Body of pancreas (tissue), 4 donors: ENCODE measurements around the gene CLEC2B. TPM values are rescaled to one million over a fixed set of nuclear protein-coding genes. Genes with fewer than 3 reads are reported as not detected.
"Not testable (repeated sequence)": the region's sequence is repeated elsewhere in the genome, so short reads cannot be mapped to it uniquely, and the experiment has no call there.

Experiments used
- ATAC-seq: fragments of 150-250 bp; one replicate; pipeline ENCODE4 v1.9.1; 2016
- DNase-seq, 4 donors: peaks; one replicate each; pipeline ENCODE4 v3.0.0-alpha.2; 2019
- H3K27ac ChIP-seq, 4 donors: fragments of 200-600 bp; sonication (generic); 1 replicate in 3 of 4; 2 replicates in 1 of 4; pipeline versions ENCODE4 v1.5.1 to v1.6.1; 2016 to 2019; ENCODE audit warnings: mild to moderate bottlenecking in 1 of 4, mixed read lengths in 1 of 4, moderate library complexity in 1 of 4
- H3K27me3 ChIP-seq, 2 donors: fragments of 200-600 bp; sonication (generic); one replicate each; pipeline ENCODE4 v1.6.0; 2016; ENCODE audit warnings: mild to moderate bottlenecking in 1 of 2
- H3K36me3 ChIP-seq, 2 donors: fragments of 200-600 bp; sonication (generic); replicated peaks in 1 of 2; 2 replicates each; pipeline ENCODE4 v1.5.1; 2016; ENCODE audit warnings: low read depth in 2 of 2; ENCODE audit not compliant: insufficient read depth in 1 of 2
- H3K4me1 ChIP-seq: fragments of 200-600 bp; sonication (generic); one replicate; pipeline ENCODE4 v1.6.0; 2016
- H3K4me3 ChIP-seq, 2 donors: fragments of 200-600 bp; sonication (generic); 1 replicate in 1 of 2; 2 replicates in 1 of 2; pipeline ENCODE4 v1.5.1; 2016 to 2019
- H3K9me3 ChIP-seq, 3 donors: fragments of 200-600 bp; sonication (generic); 1 replicate in 2 of 3; 2 replicates in 1 of 3; pipeline ENCODE4 v1.5.1; 2016
- CTCF ChIP-seq, 7 experiments: fragments of 450-650 bp in 4 of 7; fragments of 200-600 bp in 3 of 7; sonication (generic) in 3 of 7; IDR thresholded peaks; one replicate each; pipeline ENCODE4 v1.5.1; 2016 to 2019; ENCODE audit warnings: antibody characterized with exemption in 7 of 7
- POLR2A ChIP-seq, 3 donors: fragments of 450-650 bp; IDR thresholded peaks; one replicate each; pipeline ENCODE4 v1.6.1; 2016; ENCODE audit warnings: antibody characterized with exemption in 3 of 3, mild to moderate bottlenecking in 2 of 3
- WGBS, 2 donors: methylation state at CpG; one replicate each; pipeline ENCODE4 v1.1.5; 2017; 5-methylcytosine and 5-hydroxymethylcytosine counted together
- intact Hi-C: fragments of 100-400 bp; cut with DNase I; formaldehyde crosslinking; loops from one replicate; pipeline ENCODE4 v1.15.1; 2023
- total RNA-seq, 2 donors: library from RNA; depleted of rRNA; stranded (reverse); fragments of >200 nt; gene quantifications; one replicate each; pipeline ENCODE4 v1.1.0, GENCODE V29; 2016

CLEC2B gene
- total RNA-seq, 2 donors from 2014 or later: 0.66 to 4.2 TPM

GRCh38 chr12:9881246-9881645 is 12.1 kb upstream of the CLEC2B start, which contains the start of gene KLRF2:
TSS of gene KLRF2 (plus strand) at chr12:9881489. CDS start at chr12:9881596, 107 bp downstream.
- ATAC-seq (no peak), DNase-seq (no peak)
- 84 to 90% methylated on average over 3 of the region's 3 CpGs for WGBS, 2 donors
- no peaks in the 10 kb centered on the region for H3K36me3 ChIP-seq
- no peak within 1 kb of the TSS for H3K27ac ChIP-seq
- TF ChIP-seq POLR2A (IDR thresholded peaks at IDR 0.05): no peak
- no peak for TF ChIP-seq CTCF (IDR thresholded peaks at IDR 0.05)
- no peaks in the 10 kb centered on the region for H3K27me3 ChIP-seq
- intact Hi-C loops: no loop called here
- no peaks in the 10 kb centered on the region for H3K9me3 ChIP-seq
- no peak within 1 kb of the TSS for H3K4me3 ChIP-seq
- H3K4me1 ChIP-seq: no peaks in the 10 kb centered on the region

- Histone ChIP-seq H3K36me3 (no peaks in the 10 kb centered on the region), H3K4me3 (no peak overlapping the region), H3K27ac (no peak overlapping the region), H3K27me3 (no peaks in the 10 kb centered on the region), H3K4me1 (no peaks in the 10 kb centered on the region), H3K9me3 (no peaks in the 10 kb centered on the region)
- TF ChIP-seq CTCF (IDR thresholded peaks at IDR 0.05) (no peak), POLR2A (IDR thresholded peaks at IDR 0.05) (no peak)
- intact Hi-C loops: no loop called here
- WGBS, 2 donors: 62 to 68% methylated on average over 4 of the region's 4 CpGs
- ATAC-seq: no peak
- DNase-seq: no peak
These were observed 11.5 kb upstream of the CLEC2B start for GRCh38 chr12:9880532-9881078.

DNA sequence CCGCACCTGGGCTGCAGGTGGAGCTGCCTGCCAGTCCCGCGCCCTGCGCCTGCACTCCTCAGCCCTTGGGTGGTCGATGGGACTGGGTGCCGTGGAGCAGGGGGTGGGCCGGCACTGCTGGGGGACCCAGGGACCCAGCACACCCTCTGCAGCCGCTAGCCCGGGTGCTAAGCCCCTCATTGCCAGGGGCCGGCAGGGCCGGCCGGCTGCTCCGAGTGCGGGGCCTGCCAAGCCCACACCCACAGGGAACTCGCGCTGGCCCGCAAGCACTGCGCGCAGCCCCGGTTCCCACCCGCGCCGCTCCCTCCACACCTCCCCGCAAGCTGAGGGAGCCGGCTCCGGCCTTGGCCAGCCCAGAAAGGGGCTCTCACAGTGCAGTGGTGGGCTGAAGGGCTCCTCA is 7.0 kb upstream of the CLEC2B start:
- H3K36me3 ChIP-seq, H3K27ac ChIP-seq, H3K9me3 ChIP-seq, H3K4me3 ChIP-seq, intact Hi-C loops, H3K4me1 ChIP-seq, DNase-seq, ATAC-seq, H3K27me3 ChIP-seq: not testable (repeated sequence)
- WGBS, 2 donors: 96 to 100% methylated on average over 1 to 18 of the region's 26 CpGs

DNA sequence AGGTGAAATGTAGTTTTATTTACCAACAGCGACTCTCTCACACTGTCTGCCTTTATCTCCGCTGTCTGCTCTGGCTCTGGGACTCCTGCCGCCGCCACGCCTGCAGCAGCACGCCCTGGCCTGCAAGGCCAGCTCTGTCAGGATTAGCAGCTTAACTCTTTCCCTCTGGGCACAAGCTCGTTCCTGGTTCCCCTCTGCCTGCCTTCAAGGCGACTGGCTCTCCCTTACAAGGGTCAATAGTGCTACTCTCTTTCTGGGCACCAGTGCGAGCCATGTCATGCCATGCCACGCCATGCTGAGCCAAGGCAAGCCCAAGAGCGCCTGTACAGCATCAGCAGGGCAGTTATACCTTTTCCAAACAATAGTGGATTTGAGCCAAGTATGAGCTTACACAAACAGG is 3.6 kb upstream of the CLEC2B start:
- ATAC-seq (no peak), DNase-seq (no peak)
- H3K4me3 ChIP-seq: no peak overlapping the region
- H3K36me3 ChIP-seq: no peaks in the 10 kb centered on the region
- WGBS, 2 donors: 55 to 67% methylated on average over 11 of the region's 11 CpGs
- no peaks in the 10 kb centered on the region for H3K9me3 ChIP-seq
- TF ChIP-seq POLR2A (IDR thresholded peaks at IDR 0.05) (no peak), CTCF (IDR thresholded peaks at IDR 0.05) (no peak)
- no peaks in the 10 kb centered on the region for H3K4me1 ChIP-seq
- intact Hi-C loops: no loop called here
- no peak overlapping the region for H3K27ac ChIP-seq
- no peaks in the 10 kb centered on the region for H3K27me3 ChIP-seq

DNA sequence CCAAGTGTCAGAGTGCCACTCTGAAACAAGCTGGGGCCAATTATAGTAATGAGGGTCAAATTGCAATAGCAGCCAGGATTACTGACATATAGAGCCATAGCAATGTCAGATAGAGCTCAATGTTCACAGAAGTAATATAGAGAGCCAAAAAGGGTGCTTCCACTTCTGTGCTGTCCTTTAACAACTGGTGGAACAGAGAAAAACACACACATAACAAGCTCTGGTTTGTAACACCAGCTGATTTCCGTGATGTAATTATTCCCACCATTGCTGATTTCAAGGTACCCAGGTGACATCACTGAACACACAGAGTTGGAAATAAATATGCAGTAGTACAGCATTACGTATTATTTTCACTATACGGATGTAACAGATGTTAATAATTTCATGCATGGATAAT is 3.0 kb upstream of the CLEC2B start:
- H3K9me3 ChIP-seq: no peaks in the 10 kb centered on the region
- no peak overlapping the region for H3K4me3 ChIP-seq
- no peak for ATAC-seq
- no peak for DNase-seq
- 57 to 77% methylated on average over 3 of the region's 3 CpGs for WGBS, 2 donors
- H3K27ac ChIP-seq: no peak overlapping the region
- intact Hi-C loops: no loop called here
- no peaks in the 10 kb centered on the region for H3K4me1 ChIP-seq
- no peak for TF ChIP-seq CTCF (IDR thresholded peaks at IDR 0.05)
- TF ChIP-seq POLR2A (IDR thresholded peaks at IDR 0.05): no peak
- H3K27me3 ChIP-seq: no peaks in the 10 kb centered on the region
- no peaks in the 10 kb centered on the region for H3K36me3 ChIP-seq
